ENCODE data around the gene EXOSC5.

DNA sequence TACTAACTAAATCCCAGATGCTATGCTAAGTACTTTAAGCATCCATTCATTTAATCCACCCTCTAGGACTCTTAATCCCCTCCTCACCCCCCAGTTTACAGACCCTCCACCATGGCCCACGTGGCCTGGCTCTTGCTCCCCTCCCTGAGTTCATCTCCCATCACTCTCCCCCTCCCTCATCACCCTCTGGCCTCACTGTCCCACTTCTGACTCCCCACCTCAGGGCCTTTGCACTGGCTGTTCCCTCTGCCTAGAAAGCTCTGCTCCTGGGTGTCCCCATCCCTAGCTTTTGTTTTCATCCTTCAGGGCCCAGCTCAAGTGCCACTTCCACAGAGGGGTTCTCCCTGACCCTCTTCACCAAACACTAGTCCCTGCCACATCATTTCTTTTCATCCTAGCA, 37.4 kb downstream of the EXOSC5 start:
- TF ChIP-seq CTCF (conservative IDR thresholded peaks at IDR 0.05; ENCODE audit: low read length) (no peak), EZH2phosphoT487 (IDR thresholded peaks at IDR 0.05; ENCODE audit: borderline replicate concordance, low read depth, low read length) (no peak)
